Femur (tissue), 1 donor: ENCODE measurements around the gene ZBTB5.
"Not testable (repeated sequence)": the region's sequence is repeated elsewhere in the genome, so short reads cannot be mapped to it uniquely, and the experiment has no call there.

Experiments
- DNase-seq: peaks from one replicate; pipeline ENCODE4 v3.0.0-alpha.2; 2017

ZBTB5 gene

GRCh38 chr9:37399336-37399735 lies 65.9 kb downstream of the ZBTB5 start:
- no peak for DNase-seq

- DNase-seq = no peak
Observed at GRCh38 chr9:37398464-37399025, 66.7 kb downstream of the ZBTB5 start.

- DNase-seq = not testable (repeated sequence)
Observed at GRCh38 chr9:37397948-37398347, 67.3 kb downstream of the ZBTB5 start.

- no peak for DNase-seq
Observed at GRCh38 chr9:37395663-37396062, 69.6 kb downstream of the ZBTB5 start.

- DNase-seq = no peak
Observed at GRCh38 chr9:37395229-37395628, 70.0 kb downstream of the ZBTB5 start.

GRCh38 chr9:37392272-37392671 lies 73.0 kb downstream of the ZBTB5 start:
- DNase-seq = no peak

- no peak for DNase-seq
Observed at GRCh38 chr9:37390759-37391158, 74.5 kb downstream of the ZBTB5 start.
